Aorta (tissue), 5 donors: ENCODE data around the gene CTNNAL1. TPM values are rescaled to one million over a fixed set of nuclear protein-coding genes. Genes with fewer than 3 reads are reported as not detected.
"Not testable (repeated sequence)": the region's sequence is repeated elsewhere in the genome, so short reads cannot be mapped to it uniquely, and the experiment has no call there.

Source experiments
- ATAC-seq: fragments of 200-7000 bp; cut with Tn5 transposase; one replicate; pipeline ENCODE4 v1.9.1; 2022; ENCODE audit warnings: moderate library complexity; ENCODE audit not compliant: low FRiP score
- DNase-seq, 2 donors: peaks; one replicate each; pipeline ENCODE4 v3.0.0-alpha.2; 2020
- H3K27ac ChIP-seq, 2 donors: one replicate each; pipeline ENCODE4 v1.5.1; 2013; ENCODE audit warnings: low read length in 2 of 2, mild to moderate bottlenecking in 2 of 2, moderate library complexity in 2 of 2, control low read depth in 1 of 2, inconsistent platforms in 1 of 2, low read depth in 1 of 2
- H3K27me3 ChIP-seq, 2 donors: one replicate each; pipeline ENCODE4 v1.6.1; 2013; ENCODE audit warnings: control low read depth in 1 of 2, low read length in 1 of 2, mild to moderate bottlenecking in 1 of 2, moderate library complexity in 1 of 2; ENCODE audit not compliant: insufficient read depth in 2 of 2, control insufficient read depth in 1 of 2
- H3K36me3 ChIP-seq, 2 donors: one replicate each; pipeline ENCODE4 v1.6.1; 2013; ENCODE audit warnings: control low read depth in 1 of 2, low read length in 1 of 2, mild to moderate bottlenecking in 1 of 2; ENCODE audit not compliant: insufficient read depth in 2 of 2, control insufficient read depth in 1 of 2
- H3K4me1 ChIP-seq, 2 donors: one replicate each; pipeline ENCODE4 v1.6.1; 2013; ENCODE audit warnings: low read length in 2 of 2, control low read depth in 1 of 2, mild to moderate bottlenecking in 1 of 2, moderate library complexity in 1 of 2; ENCODE audit not compliant: insufficient read depth in 2 of 2, control insufficient read depth in 1 of 2
- H3K4me3 ChIP-seq, 2 donors: one replicate each; pipeline ENCODE4 v1.5.1; 2013; ENCODE audit warnings: low read length in 2 of 2, control low read depth in 1 of 2, mild to moderate bottlenecking in 1 of 2
- H3K9me3 ChIP-seq: one replicate; pipeline ENCODE4 v1.6.1; 2013; ENCODE audit warnings: mild to moderate bottlenecking, low read length; ENCODE audit not compliant: control insufficient read depth
- WGBS, 2 donors: extraction: QIAGEN DNeasy Blood & Tissue Kit; methylation state at CpG; one replicate each; pipeline ENCODE4 v1.1.7; 2013; 5-methylcytosine and 5-hydroxymethylcytosine counted together
- intact Hi-C, 2 donors: fragments of 100-400 bp; cut with DNase I; formaldehyde crosslinking; loops; one replicate each; pipeline versions ENCODE4 v1.14.2 to v1.15.0; 2022
- polyA plus RNA-seq, 2 donors: library from polyadenylated mRNA; stranded (reverse); fragments of 200-250 nt; gene quantifications; one replicate each; pipeline ENCODE4 v1.2.3, GENCODE V29; 2013
- total RNA-seq, 2 donors: library from RNA; stranded (reverse); fragmentation: NEBNext Ultra II Directional; extraction: Animal tissue kit (Norgen Biotek cat#: 25700); gene quantifications; one replicate each; pipeline ENCODE4 v1.2.1, GENCODE V29; 2021
- donor health status: healthy with polysubstance abuse.
- donor health status: Bipolar disorder and iron deficiency.
- donor health status: DM: no; HTN: no; CAD: no.
- donor health status: DM: no; HTN: no; CAD: no.
- donor health status: DM: yes; HTN: yes; CAD: no.

Gene CTNNAL1
- total and polyA plus RNA-seq, 4 donors: 41.5 to 72.4 (median 51.6) TPM

DNA sequence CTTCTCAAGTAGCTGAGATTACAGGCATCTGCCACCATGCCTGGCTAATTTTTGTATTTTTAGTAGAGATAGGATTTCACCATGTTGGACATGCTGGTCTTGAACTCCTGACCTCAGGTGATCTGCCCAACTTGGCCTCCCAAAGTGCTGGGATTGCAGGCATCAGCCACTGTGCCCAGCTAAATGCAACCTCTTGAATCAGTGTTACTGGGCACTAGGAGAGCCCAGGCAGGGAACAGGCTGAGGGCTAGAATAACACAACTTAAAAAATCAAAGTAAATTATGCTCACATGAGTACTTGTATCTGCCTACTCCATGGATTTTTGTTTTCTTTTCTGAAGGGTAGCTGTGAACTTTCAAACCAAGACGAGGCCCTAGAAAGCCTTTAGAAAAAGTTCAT, 92.9 kb downstream of the CTNNAL1 start:
- not testable (repeated sequence) for H3K4me1 ChIP-seq, H3K9me3 ChIP-seq
- WGBS, 2 donors: 80 to 88% methylated on average over 1 of the region's 1 CpG

DNA sequence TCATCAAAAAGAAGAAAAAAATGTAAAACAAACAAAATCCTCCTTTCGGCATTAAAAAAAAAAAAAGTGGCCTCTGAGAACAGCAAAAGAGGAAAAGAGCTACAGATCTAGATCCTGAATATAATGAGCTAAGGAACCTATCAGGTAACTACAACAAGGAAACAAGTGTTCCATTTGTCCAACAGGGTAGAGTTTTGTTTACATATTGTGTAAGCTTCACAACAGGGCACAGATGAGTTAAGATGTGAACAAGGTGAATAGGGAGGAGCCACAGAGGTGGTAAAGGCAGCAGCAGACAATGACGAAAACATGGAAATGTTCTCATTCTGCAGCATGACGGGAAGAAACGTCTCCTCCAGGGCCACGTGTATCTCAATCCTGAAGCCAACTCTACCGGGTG, 93.8 kb downstream of the CTNNAL1 start:
- Histone ChIP-seq H3K4me1 (no peaks in the 10 kb centered on the region), H3K9me3 (no peaks in the 10 kb centered on the region), H3K4me3 (no peak overlapping the region), H3K27ac (no peak overlapping the region), H3K27me3 (no peaks in the 10 kb centered on the region), H3K36me3 (peaks cover 7 to 11% of the 10 kb centered on the region in 2 donors)
- intact Hi-C loops: no loop called here
- WGBS, 2 donors: 78% methylated on average over 6 of the region's 6 CpGs
- ATAC-seq (no peak), DNase-seq (no peak)

More for the DNA sequence above, 92.9 kb downstream of the CTNNAL1 start:
- H3K36me3 ChIP-seq, H3K27ac ChIP-seq, intact Hi-C loops, H3K27me3 ChIP-seq, ATAC-seq, DNase-seq, H3K4me3 ChIP-seq: not testable (repeated sequence)

DNA sequence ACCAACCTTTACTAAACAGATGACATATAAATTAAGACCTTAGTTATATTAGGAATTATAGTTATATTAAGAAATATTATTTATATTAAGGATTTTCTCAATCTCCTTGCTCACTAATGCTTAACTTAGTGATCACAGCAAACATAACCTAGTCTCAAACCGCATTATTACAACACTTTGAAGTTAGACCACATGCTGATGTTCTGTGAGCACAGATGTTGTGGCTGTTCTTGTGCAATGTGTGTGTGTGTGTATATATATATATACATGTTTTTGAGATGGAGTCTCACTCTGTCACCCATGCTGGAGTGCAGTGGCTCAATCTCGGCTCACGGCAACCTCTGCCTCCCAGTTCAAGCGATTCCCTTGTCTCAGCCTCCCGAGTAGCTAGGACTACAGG, 99.9 kb downstream of the CTNNAL1 start:
- no peaks in the 10 kb centered on the region for H3K27me3 ChIP-seq
- H3K4me1 ChIP-seq: no peaks in the 10 kb centered on the region
- no peak overlapping the region for H3K27ac ChIP-seq
- H3K4me3 ChIP-seq: no peak overlapping the region
- H3K9me3 ChIP-seq: no peaks in the 10 kb centered on the region
- 95 to 100% methylated on average over 5 of the region's 5 CpGs for WGBS, 2 donors
- no peak for ATAC-seq
- intact Hi-C loops: no loop called here
- peaks cover 8 to 13% of the 10 kb centered on the region in 2 donors for H3K36me3 ChIP-seq
- no peak for DNase-seq

DNA sequence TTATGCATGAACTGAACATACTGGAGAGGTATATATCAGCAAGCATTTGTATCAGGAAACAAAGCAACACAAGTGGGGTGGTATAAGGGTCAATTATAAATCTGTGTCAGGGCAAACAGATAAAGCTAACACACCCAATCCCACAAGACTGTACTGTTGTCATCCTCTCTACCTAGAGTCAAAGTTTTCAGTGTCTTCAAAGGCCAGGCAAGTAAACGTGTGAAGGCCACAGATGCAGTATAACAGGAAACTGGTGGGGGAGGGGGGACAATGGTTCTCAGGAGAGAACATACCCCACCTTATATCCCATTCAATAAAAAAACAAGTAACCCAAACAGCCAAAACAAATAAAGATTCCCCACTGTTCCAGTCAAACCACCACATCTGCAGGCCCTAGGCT, 101.5 kb downstream of the CTNNAL1 start:
- ATAC-seq (no peak), DNase-seq (no peak)
- 40 to 50% methylated on average over 1 of the region's 1 CpG for WGBS, 2 donors
- Histone ChIP-seq H3K27me3 (no peaks in the 10 kb centered on the region), H3K4me3 (no peak overlapping the region), H3K9me3 (no peaks in the 10 kb centered on the region), H3K4me1 (no peaks in the 10 kb centered on the region), H3K27ac (no peak overlapping the region), H3K36me3 (peaks cover 10 to 15% of the 10 kb centered on the region in 2 donors)
- intact Hi-C loops: no loop called here

GRCh38 chr9:108910914-108911313, 102.4 kb downstream of the CTNNAL1 start:
- Histone ChIP-seq H3K27me3 (no peaks in the 10 kb centered on the region), H3K9me3 (no peaks in the 10 kb centered on the region), H3K4me1 (no peaks in the 10 kb centered on the region), H3K27ac (no peak overlapping the region), H3K4me3 (no peak overlapping the region), H3K36me3 (peaks cover 13 to 16% of the 10 kb centered on the region in 2 donors)
- ATAC-seq (no peak), DNase-seq (no peak)
- WGBS, 2 donors: 88 to 89% methylated on average over 2 of the region's 2 CpGs
- intact Hi-C loops: no loop called here

DNA sequence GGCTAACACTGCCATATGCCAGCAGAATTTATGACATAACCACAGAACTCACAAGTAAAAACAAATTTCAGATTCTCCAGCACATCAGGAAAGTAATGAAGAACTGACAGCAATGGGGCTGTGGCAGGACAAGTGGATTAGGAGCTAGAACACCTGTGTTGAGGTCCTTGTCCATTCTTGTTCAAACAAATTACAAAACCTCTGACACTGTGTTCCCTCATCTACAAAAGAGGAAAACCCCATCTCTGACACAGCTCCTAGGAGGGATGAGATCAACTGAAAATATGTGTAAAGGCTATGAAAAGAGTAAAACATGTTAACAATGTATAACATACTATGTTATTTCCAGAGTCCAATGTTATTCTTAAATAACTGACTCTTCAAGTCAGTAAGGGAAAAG, 102.9 kb downstream of the CTNNAL1 start:
- DNase-seq (no peak), ATAC-seq (no peak)
- intact Hi-C loops: no loop called here
- Histone ChIP-seq H3K9me3 (no peaks in the 10 kb centered on the region), H3K36me3 (peaks cover 13 to 15% of the 10 kb centered on the region in 2 donors), H3K27ac (no peak overlapping the region), H3K27me3 (no peaks in the 10 kb centered on the region), H3K4me3 (no peak overlapping the region), H3K4me1 (no peaks in the 10 kb centered on the region)

GRCh38 chr9:108905494-108905893, 107.8 kb downstream of the CTNNAL1 start:
- no peaks in the 10 kb centered on the region for H3K9me3 ChIP-seq
- H3K4me1 ChIP-seq: no peaks in the 10 kb centered on the region
- DNase-seq (no peak), ATAC-seq (no peak)
- H3K27me3 ChIP-seq: no peaks in the 10 kb centered on the region
- peaks cover 8 to 14% of the 10 kb centered on the region in 2 donors for H3K36me3 ChIP-seq
- intact Hi-C loops: loop anchor here in 1 of 2 donors (10.0 kb wide), 1 partner anchor 59 kb away; no protein-coding TSS in a partner anchor
- WGBS, 2 donors: 89 to 92% methylated on average over 2 of the region's 2 CpGs
- no peak overlapping the region for H3K4me3 ChIP-seq
- no peak overlapping the region for H3K27ac ChIP-seq

GRCh38 chr9:108904161-108904560, 109.1 kb downstream of the CTNNAL1 start:
- intact Hi-C loops: loop anchor here in 1 of 2 donors (10.0 kb wide), 1 partner anchor 61 kb away; no protein-coding TSS in a partner anchor
- WGBS, 2 donors: 95% methylated on average over 3 of the region's 3 CpGs
- H3K27ac ChIP-seq: no peak overlapping the region
- no peaks in the 10 kb centered on the region for H3K4me1 ChIP-seq
- DNase-seq (no peak), ATAC-seq (no peak)
- no peaks in the 10 kb centered on the region for H3K27me3 ChIP-seq
- no peaks in the 10 kb centered on the region for H3K9me3 ChIP-seq
- no peak overlapping the region for H3K4me3 ChIP-seq
- peaks cover 8 to 17% of the 10 kb centered on the region in 2 donors for H3K36me3 ChIP-seq

DNA sequence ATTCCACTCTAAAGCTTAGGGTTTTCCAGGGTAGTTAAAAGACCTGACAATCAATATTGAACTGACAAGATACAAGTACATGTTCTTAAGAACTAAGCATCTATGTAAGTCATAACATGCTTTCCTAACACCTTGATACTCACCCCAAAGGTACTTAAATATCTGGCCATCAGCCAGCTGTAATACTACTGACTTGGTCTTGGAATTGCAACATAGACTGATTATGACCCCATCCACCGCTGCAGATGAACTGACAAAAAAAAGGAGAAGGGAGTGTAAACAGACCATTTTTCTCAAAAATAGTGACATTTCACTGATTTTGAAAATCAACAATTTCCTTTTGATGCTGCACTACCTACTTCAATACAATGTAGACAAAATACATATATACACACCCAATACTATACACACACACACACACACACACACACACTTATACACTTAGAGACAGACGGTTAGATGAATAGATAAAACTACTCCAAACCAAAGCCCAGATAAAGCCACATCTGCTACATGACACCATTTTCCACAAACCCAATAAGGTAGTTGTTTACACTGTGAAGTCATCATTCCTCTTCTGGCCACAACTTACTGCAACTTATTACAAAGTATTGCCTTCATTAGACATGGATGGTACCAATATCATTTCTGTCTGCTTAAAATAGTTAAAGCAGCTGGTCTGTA, 109.7 kb downstream of the CTNNAL1 start:
- 79 to 93% methylated on average over 2 of the region's 2 CpGs for WGBS, 2 donors
- no peak for ATAC-seq

More for the DNA sequence above, 109.7 kb downstream of the CTNNAL1 start:
- intact Hi-C loops: loop anchor here in 1 of 2 donors (10.0 kb wide), 1 partner anchor 61 kb away; no protein-coding TSS in a partner anchor
- Histone ChIP-seq H3K4me3 (no peak overlapping the region), H3K27me3 (no peaks in the 10 kb centered on the region), H3K36me3 (peaks cover 8 to 17% of the 10 kb centered on the region in 2 donors), H3K4me1 (no peaks in the 10 kb centered on the region), H3K27ac (no peak overlapping the region), H3K9me3 (no peaks in the 10 kb centered on the region)
- DNase-seq: no peak
